H4 (cell line): ENCODE results near the gene UNC45B. TPM values are rescaled to one million over a fixed set of nuclear protein-coding genes. Genes with fewer than 3 reads are reported as not detected.
"Not testable (repeated sequence)": the region's sequence is repeated elsewhere in the genome, so short reads cannot be mapped to it uniquely, and the experiment has no call there.

Experiments used
- DNase-seq: peaks from one replicate; pipeline ENCODE4 v3.0.0-alpha.2; 2015; ENCODE audit warnings: low spot score
- total RNA-seq: library from RNA; depleted of rRNA; stranded (reverse); fragments of >200 nt; shearing (Covaris generic); gene quantifications from 2 replicates; pipeline ENCODE4 v1.2.3, GENCODE V29; 2014; rRNA removed

Gene UNC45B
- total RNA-seq = not detected in 2 replicates

- no peak for DNase-seq
These were observed at the start of gene UNC45B for GRCh38 chr17:35147375-35147905. UNC45B (plus strand) TSS chr17:35147817; CDS start chr17:35148264, 447 bp downstream.

GRCh38 chr17:35099908-35100307 lies 47.7 kb upstream of the UNC45B start:
- no peak for DNase-seq

DNA sequence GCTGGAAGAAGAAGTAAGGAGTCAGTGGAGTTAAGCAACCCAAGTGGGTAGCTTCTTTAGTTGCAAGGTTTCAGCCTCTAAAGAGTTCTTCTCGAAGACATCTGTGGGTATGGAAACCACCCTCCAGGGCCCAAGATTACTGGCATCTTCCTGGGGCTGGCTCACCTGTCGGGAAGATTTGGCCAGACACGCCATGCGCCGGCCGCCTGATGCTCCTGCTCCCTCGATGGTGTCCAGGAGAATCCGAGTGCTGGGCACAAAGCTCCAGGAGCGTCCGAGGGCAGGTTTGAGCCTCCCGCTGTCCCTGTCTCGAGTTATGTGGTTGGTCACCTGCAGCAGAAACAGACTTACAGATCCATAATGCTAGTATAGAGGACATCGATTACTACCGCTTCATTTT lies 46.6 kb upstream of the UNC45B start:
- no peak for DNase-seq

DNA sequence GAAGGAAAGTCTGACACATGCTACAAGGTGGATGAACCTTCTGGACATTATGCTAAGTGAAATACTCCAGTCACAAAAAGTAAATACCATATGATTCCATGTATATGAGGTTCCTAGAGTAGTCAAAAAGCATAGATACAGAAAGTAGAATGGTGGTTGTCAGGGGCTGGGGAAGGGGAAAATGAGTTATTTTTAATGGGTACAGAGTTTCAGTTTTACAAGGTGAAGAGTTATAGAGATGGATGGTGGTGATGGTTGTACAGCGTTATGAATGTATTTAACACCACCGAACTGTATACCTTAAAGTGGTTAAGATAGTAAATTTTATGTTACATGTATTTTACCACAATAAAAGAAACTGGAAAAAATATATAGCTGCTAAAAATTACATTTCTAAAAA lies 45.9 kb upstream of the UNC45B start:
- no peak for DNase-seq

DNA sequence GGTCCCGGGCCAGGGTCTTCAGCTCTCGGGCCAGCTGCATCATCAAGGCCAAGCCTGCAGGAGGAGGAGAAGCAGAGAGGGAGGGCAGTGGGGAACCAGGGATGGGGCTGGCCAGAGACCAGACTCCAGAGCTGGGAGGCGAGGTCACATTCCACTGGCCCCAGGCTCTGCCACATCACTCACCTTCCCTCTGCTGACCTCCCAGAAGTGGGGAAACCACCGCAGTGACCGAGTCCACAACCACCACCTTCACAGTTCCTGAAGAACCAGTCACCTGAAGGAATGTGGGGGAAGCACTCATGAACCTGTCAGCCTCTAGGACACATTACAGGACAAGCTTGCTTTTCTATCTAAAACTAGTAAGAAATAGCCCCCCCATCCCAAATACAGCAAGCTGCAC lies 44.3 kb upstream of the UNC45B start:
- DNase-seq = no peak

- DNase-seq = no peak
These were observed 42.7 kb upstream of the UNC45B start for GRCh38 chr17:35104844-35105450.

DNA sequence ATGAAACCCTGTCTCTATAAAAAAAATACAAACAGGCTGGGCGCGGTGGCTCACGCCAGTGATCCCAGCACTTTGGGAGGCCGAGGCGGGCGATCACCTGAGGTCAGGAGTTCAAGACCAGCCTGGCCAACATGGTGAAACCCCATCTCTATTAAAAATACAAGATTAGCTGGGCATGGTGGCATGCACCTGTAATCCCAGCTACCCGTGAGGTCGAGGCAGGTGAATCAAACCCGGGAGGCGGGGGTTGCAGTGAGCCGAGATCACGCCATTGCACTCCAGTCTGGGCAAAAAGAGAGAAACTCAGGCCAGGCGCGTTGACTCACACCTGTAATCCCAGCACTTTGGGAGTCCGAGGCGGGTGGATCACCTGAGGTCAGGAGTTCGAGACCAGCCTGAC lies 36.8 kb upstream of the UNC45B start:
- DNase-seq = not testable (repeated sequence)

DNA sequence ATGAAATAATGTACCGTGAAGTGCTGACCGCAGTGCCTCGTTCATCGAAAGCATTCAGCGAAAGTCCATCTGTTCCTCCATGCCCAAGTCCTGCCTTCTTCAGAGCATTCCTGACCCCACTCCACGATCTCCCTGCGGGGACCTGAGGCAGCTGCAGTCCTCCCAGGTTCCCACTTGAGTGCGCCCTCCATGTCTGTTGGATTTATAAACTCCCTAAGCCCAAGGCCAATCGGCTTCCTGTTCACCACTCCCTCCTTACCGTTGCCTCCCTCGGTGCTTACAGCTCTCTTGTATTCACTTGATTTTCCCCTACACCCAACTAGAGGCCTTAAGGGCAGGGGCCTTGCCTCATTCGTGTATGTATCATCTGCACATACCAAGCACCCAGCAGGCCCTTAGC lies 30.8 kb upstream of the UNC45B start:
- DNase-seq = no peak

- DNase-seq = peak; percentile 51
These were observed 29.6 kb upstream of the UNC45B start for GRCh38 chr17:35117984-35118383.

DNA sequence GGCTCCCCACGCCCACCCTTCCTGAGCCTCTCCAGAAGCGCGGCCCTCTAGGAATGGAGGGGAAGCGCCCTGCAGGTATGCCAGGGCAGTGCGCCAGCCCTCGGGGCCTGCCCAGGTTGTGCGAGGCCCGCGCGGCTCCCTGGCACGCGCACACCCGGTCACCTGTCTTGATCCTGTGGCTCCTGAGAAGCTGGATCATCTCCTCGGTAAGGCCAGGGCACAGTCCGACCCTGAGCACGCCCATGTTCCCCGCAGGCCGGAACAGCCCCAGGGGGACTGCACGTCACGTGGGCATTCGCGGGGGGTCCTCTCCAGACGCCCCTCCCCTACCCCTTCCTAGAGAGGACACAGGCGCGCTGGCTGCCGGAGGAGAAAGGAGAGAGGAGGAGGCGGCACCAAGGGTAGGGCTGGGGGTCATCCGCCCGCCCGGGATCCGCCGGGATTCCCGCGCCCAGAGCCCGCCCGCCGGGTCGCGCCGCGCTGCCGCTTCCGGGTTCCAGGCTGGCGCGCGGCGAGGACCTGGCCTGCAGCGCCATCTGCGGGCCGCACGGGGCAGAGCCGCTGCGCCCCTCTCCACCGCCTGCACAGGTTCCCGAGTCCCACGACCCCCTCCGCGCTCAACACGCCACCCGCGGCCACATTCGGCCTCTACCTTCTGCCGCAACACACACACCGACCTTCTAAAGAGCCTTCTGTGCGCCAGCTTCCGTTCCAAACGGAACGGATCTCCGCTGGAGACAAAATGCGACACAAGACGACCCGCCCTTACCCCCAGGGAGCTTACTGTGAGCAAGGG lies 28.0 kb upstream of the UNC45B start, which contains the start of gene RAD51D:
Gene RAD51D (minus strand): TSS at position 491 of the 796 bp plus-strand sequence. CDS start 247 bp downstream, at position 244.
- DNase-seq = peak; percentile 63

DNA sequence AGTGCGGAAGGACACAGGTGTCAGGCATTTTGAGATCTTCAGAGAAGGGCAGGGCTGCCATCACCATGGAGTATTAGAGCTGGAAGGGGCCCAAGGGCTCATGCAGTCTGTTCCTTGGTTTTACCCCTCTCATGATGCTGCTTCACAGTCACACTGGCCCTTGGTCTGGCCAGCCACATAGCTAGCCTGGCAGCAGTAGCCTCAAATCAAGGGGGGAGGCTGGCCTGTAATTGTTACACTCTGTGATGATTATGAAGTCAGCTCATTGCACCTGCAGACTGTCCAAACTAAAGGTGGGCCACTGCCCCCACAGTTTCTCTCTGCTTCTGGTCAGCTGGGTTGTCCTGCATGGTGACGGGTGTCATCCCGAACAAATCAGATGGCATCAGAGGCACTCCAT lies 26.3 kb upstream of the UNC45B start, which contains the start of gene FNDC8:
Gene FNDC8 (plus strand): TSS at position 301 of the 400 bp plus-strand sequence. CDS start 79 bp downstream, at position 380.
- DNase-seq = no peak

- no peak for DNase-seq
These were observed 19.7 kb upstream of the UNC45B start for GRCh38 chr17:35127751-35128514.

GRCh38 chr17:35129154-35129972 lies 18.3 kb upstream of the UNC45B start:
- no peak for DNase-seq

DNA sequence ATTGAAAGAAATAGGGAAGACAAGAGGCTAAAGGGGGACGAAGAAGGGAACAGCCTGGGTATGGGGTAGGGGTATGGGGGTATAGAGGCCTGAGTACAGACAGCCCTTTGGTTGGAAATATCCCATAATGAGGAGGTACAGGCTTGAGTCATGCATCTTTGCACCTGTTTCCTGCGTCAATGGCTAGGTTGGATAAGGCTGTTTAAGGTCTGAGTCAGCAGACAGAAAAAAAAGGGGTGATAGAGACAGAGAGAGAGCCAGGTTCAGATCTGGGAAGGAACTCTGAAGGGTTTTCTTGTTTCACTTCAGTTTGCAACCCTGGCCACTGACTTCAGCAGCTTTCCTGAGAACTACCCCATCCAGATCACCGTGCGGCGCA lies 17.7 kb upstream of the UNC45B start:
- no peak for DNase-seq

GRCh38 chr17:35130392-35130791 lies 17.2 kb upstream of the UNC45B start:
- DNase-seq = no peak

DNA sequence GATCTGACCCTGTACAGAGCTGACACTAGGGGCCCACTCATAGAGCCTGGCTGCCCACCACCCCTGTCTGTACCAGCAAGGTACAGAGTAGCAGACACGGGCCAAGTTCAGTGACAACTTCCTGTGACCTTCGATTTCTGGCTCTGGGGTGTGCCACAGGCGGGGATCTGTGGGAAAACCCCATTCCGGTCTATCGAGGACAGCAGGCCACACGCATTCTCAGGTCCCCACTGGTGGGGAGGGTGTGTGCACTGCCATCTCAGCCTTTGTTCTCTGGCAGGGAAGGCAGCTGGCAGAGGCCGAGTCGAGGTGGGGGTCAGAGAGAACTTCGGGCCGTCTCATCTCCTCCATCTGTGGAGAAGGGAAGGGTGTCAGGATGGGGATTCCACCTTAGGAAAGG lies 15.5 kb upstream of the UNC45B start:
- no peak for DNase-seq

DNA sequence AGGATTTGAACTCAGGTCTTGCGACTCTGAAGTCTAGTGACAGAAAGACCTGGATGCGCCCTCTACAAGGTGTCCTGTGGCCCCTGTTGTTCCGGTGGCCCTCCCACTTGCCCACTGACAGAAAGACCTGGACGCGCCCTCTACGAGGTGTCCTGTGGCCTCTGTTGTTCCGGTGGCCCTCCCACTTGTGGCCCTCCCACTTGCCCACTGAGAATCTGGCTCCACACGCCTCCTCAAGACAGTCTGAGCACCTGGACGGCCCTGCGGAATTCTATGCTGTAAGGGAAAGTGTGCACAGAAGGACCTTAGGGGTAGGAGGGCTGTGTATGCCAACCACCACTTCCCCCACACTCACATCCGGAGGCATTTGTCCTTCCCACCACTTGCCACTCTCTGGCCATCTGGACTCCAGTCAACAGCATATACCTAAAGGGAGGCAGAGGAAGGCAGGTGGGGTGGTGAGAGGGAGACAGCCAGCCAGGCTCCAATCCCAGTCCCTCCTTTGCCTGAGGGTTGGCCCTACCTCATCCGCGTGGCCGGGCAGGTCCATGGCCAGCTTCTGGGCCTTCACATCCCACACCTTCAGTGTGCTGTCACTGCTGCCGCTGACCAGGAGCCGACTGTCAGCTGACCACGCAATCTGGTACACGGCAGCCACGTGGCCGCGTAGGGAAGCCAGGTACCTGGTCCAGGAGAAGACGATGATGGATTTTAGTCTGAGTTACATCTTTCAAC lies 14.6 kb upstream of the UNC45B start:
- DNase-seq = no peak

DNA sequence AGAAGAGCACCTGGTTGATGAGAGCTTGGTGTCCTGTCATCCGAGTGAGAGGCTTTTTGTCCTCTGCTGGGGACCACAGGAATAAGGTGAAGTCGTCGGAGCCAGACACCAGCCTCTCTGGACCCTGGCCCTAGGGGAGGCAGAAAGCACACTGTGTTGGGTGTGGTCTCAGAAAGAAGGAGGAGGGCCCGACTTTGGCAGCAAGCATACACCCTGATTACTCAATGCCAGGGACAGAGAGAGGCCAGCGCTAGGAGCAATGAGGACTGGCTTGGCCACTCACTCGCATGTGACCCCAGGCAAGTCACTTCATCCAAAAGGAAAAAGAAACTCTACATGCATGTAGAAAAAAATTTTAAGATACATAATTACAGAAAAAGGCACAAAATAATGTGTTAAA lies 12.3 kb upstream of the UNC45B start:
- no peak for DNase-seq

DNA sequence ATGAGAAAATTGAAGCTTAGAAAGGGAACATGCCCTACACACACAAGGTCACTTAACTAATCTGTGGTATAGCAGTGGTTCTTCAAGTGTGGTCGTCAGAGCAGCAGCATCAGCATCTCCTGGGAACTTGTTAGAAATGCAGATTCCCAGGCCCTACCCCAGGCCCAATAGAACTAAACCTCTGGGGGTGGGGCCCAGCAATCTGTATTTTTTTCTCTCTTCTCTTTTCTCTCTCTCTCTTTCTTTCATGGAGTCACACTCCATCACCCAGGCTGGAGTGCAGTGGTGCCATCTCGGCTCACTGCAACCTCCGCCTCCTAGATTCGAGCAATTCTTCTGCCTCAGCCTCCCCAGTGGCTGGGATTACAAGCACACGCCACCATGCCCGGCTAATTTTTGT lies 9.4 kb upstream of the UNC45B start:
- no peak for DNase-seq

DNA sequence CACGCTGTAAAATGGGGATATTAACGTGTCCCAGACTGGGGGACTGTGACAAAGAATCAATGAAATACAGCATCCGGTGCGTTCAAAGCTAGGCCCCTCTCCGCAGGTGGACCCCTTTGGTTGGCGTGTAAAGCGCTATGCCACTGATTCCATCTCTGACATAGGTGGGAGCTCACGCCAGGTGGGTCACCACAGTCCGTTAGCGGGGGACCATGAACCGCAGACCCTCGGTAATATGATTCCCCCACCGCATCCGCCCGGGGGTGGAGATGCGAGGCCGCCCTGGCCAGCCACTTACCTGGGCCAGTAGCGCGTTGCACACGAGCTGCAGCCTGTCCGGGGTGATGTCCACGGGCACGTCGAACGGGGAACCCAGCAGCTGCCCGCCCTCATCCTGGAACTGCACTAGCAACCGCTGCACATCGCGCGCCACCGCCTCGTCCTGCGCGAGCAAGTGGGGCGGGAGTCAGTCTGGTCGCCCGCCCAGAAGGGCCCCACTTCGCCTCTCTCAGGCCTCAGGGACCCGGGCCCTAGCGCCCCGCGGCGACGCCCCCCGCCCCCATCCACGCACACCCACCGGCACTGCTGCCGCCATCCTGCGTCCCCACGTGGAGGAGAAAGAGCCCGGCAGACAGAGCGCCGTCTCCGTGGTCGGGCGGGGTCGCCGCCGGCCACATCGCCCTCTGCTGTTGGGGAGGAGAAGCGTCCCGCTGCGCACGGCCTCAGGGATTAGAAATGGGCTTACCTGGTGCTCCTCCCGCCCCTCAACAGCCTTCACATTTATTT lies 5.7 kb upstream of the UNC45B start, which contains the start of gene NLE1:
Gene NLE1 (minus strand): TSS at position 623 of the 786 bp plus-strand sequence. CDS start 28 bp downstream, at position 595.
- peak; percentile 55 for DNase-seq
